H9 (cell line): Measurements from ENCODE around the gene RAP1GAP2. TPM values are rescaled to one million over a fixed set of nuclear protein-coding genes. Genes with fewer than 3 reads are reported as not detected.

Experiments
- DNase-seq: peaks from one replicate; pipeline ENCODE4 v3.0.0-alpha.2; 2017
- H2AFZ ChIP-seq: one replicate; pipeline ENCODE4 v1.6.1; 2013; ENCODE audit warnings: mild to moderate bottlenecking, low read length, control low read depth, moderate library complexity
- H2AK5ac ChIP-seq: 2 replicates; pipeline ENCODE4 v1.6.1; 2013; ENCODE audit warnings: low read length, control low read depth, mixed read lengths; ENCODE audit not compliant: insufficient read length
- H2BK120ac ChIP-seq: one replicate; pipeline ENCODE4 v1.6.1; 2013; ENCODE audit warnings: low read depth, mild to moderate bottlenecking, low read length, control low read depth, inconsistent platforms; ENCODE audit not compliant: poor library complexity, severe bottlenecking
- H2BK12ac ChIP-seq: 2 replicates; pipeline ENCODE4 v1.6.1; 2013; ENCODE audit warnings: low read length, control low read depth, mixed read lengths, low read depth; ENCODE audit not compliant: insufficient read length
- H2BK15ac ChIP-seq: 2 replicates; pipeline ENCODE4 v1.6.1; 2013; ENCODE audit warnings: low read depth, low read length, control low read depth
- H2BK20ac ChIP-seq: one replicate; pipeline ENCODE4 v1.6.1; 2013; ENCODE audit warnings: low read depth, mild to moderate bottlenecking, low read length, control low read depth, inconsistent platforms; ENCODE audit not compliant: poor library complexity, severe bottlenecking
- H2BK5ac ChIP-seq: 2 replicates; pipeline ENCODE4 v1.6.1; 2013; ENCODE audit warnings: low read length, control low read depth, mixed read lengths; ENCODE audit not compliant: insufficient read length
- H3K14ac ChIP-seq: 2 replicates; pipeline ENCODE4 v1.6.1; 2013; ENCODE audit warnings: low read length, control low read depth; ENCODE audit not compliant: insufficient read depth
- H3K18ac ChIP-seq: 2 replicates; pipeline ENCODE4 v1.6.1; 2013; ENCODE audit warnings: low read depth, mild to moderate bottlenecking, mixed read lengths, low read length, control low read depth; ENCODE audit not compliant: insufficient read length
- H3K23ac ChIP-seq: 2 replicates; pipeline ENCODE4 v1.6.1; 2013; ENCODE audit warnings: low read length, control low read depth, mixed read lengths, low read depth; ENCODE audit not compliant: insufficient read length
- H3K23me2 ChIP-seq: 2 replicates; pipeline ENCODE4 v1.6.1; 2013; ENCODE audit warnings: low read depth, mild to moderate bottlenecking, mixed read lengths, low read length, control low read depth; ENCODE audit not compliant: insufficient read length, poor library complexity, severe bottlenecking
- H3K27ac ChIP-seq: 2 replicates; pipeline ENCODE4 v1.5.1; 2013; ENCODE audit warnings: low read length, control low read depth, mixed read lengths, low read depth; ENCODE audit not compliant: insufficient read length
- H3K27me3 ChIP-seq: 2 replicates; pipeline ENCODE4 v1.6.1; 2013; ENCODE audit warnings: low read length, control low read depth, inconsistent platforms; ENCODE audit not compliant: insufficient read depth
- H3K4ac ChIP-seq: 2 replicates; pipeline ENCODE4 v1.6.1; 2013; ENCODE audit warnings: low read depth, mild to moderate bottlenecking, control low read depth, inconsistent platforms, low read length, moderate library complexity
- H3K4me1 ChIP-seq: 2 replicates; pipeline ENCODE4 v1.6.1; 2013; ENCODE audit warnings: low read length, control low read depth, inconsistent platforms; ENCODE audit not compliant: insufficient read depth
- H3K4me2 ChIP-seq: 2 replicates; pipeline ENCODE4 v1.6.1; 2013; ENCODE audit warnings: low read length, control low read depth, mixed read lengths; ENCODE audit not compliant: insufficient read length, insufficient read depth
- H3K56ac ChIP-seq: 2 replicates; pipeline ENCODE4 v1.6.1; 2013; ENCODE audit warnings: low read depth, mild to moderate bottlenecking, mixed read lengths, low read length, control low read depth; ENCODE audit not compliant: insufficient read length
- H3K79me1 ChIP-seq: 2 replicates; pipeline ENCODE4 v1.6.1; 2013; ENCODE audit warnings: low read depth, mild to moderate bottlenecking, moderate library complexity, low read length, control low read depth, inconsistent platforms; ENCODE audit not compliant: insufficient read depth, poor library complexity, severe bottlenecking
- H3K79me2 ChIP-seq: 2 replicates; pipeline ENCODE4 v1.6.1; 2013; ENCODE audit warnings: low read length, control low read depth, inconsistent platforms; ENCODE audit not compliant: insufficient read depth
- H3K9ac ChIP-seq: 2 replicates; pipeline ENCODE4 v1.6.1; 2013; ENCODE audit warnings: low read length, control low read depth, mixed read lengths; ENCODE audit not compliant: insufficient read length; ENCODE audit errors: extremely low read depth
- H3K9me3 ChIP-seq: one replicate; pipeline ENCODE4 v1.6.1; 2013; ENCODE audit warnings: low read depth, low read length, inconsistent platforms; ENCODE audit not compliant: control insufficient read depth
- H3T11ph ChIP-seq: one replicate; pipeline ENCODE4 v1.6.1; 2013; ENCODE audit warnings: mild to moderate bottlenecking, low read length, control low read depth, inconsistent platforms
- H4K20me1 ChIP-seq: one replicate; pipeline ENCODE4 v1.6.1; 2013; ENCODE audit not compliant: control insufficient read depth, insufficient read length, insufficient read depth
- H4K5ac ChIP-seq: 2 replicates; pipeline ENCODE4 v1.6.1; 2013; ENCODE audit warnings: low read depth, mild to moderate bottlenecking, mixed read lengths, low read length, control low read depth; ENCODE audit not compliant: insufficient read length
- H4K8ac ChIP-seq: replicated peaks from 2 replicates; pipeline ENCODE4 v1.6.1; 2013; ENCODE audit warnings: low read length, control low read depth, mixed read lengths, low read depth; ENCODE audit not compliant: insufficient read length
- H4K91ac ChIP-seq: 2 replicates; pipeline ENCODE4 v1.6.1; 2013; ENCODE audit warnings: low read depth, mild to moderate bottlenecking, moderate library complexity, mixed read lengths, low read length, control low read depth; ENCODE audit not compliant: insufficient read length
- H3K27ac Mint-ChIP-seq, 3 experiments: 2 replicates in 2 of 3; 3 replicates in 1 of 3; pipeline ENCODE4 v1.8.0; 2020 to 2021; ENCODE audit warnings: mixed read lengths in 3 of 3, mild to moderate bottlenecking in 1 of 3, moderate library complexity in 1 of 3
- H3K27me3 Mint-ChIP-seq: 2 replicates; pipeline ENCODE4 v1.8.0; 2021; ENCODE audit warnings: low read depth, mild to moderate bottlenecking, moderate library complexity, mixed read lengths
- H3K36me3 Mint-ChIP-seq, 3 experiments: 2 replicates in 2 of 3; 3 replicates in 1 of 3; pipeline ENCODE4 v1.8.0; 2020 to 2021; ENCODE audit warnings: low read depth in 3 of 3, mixed read lengths in 3 of 3; ENCODE audit not compliant: insufficient read depth in 1 of 3
- H3K4me1 Mint-ChIP-seq, 2 experiments: 2 replicates each; pipeline ENCODE4 v1.8.0; 2020; ENCODE audit warnings: mixed read lengths in 2 of 2
- H3K4me3 Mint-ChIP-seq, 2 experiments: 2 replicates in 1 of 2; 3 replicates in 1 of 2; pipeline ENCODE4 v1.8.0; 2020 to 2021; ENCODE audit warnings: mild to moderate bottlenecking in 2 of 2, mixed read lengths in 2 of 2, moderate library complexity in 1 of 2
- H3K9me3 Mint-ChIP-seq, 2 experiments: 2 replicates in 1 of 2; 3 replicates in 1 of 2; pipeline ENCODE4 v1.8.0; 2020; ENCODE audit warnings: mild to moderate bottlenecking in 2 of 2, mixed read lengths in 2 of 2, moderate library complexity in 1 of 2
- CTCF ChIP-seq: fragments of 200-600 bp; sonication (generic); conservative IDR thresholded peaks from 3 replicates; pipeline ENCODE4 v1.8.0; 2021; ENCODE audit warnings: antibody characterized with exemption, mild to moderate bottlenecking
- WGBS: extraction: QIAGEN DNeasy Blood & Tissue Kit; methylation state at CpG from one replicate; pipeline ENCODE4 v1.1.7; 2013; ENCODE audit warnings: missing lambda C conversion rate, low lambda C conversion rate, mixed read lengths; ENCODE audit not compliant: insufficient read length; ENCODE audit errors: extremely low coverage; 5-methylcytosine and 5-hydroxymethylcytosine counted together
- total RNA-seq: library from RNA; stranded (reverse); gene quantifications from 2 replicates; pipeline ENCODE4 v1.2.1, GENCODE V29; 2021

Gene RAP1GAP2
- total RNA-seq, 1 experiment from 2014 or later, result 33.8 TPM

DNA sequence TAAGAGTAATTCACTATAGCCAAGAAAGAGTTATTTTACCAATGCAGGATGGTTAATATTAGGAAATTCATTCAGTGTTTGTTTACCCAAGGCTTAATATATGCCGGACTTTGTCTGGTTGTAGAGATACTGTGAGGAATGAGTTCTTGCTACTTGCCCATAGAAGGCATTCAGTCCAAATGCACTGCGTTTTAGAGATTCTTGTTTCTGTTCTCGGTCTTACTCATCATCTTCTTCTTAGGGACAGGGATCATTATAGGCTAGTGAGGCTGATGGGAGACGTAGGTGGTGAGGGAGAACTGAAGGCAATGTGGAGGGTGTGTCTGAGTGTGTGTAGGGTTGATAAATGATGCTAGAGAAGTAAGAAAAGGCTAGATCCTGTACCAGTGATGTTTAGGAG is 176.5 kb downstream of the RAP1GAP2 start:
- H4K5ac ChIP-seq, result no peak overlapping the region
- DNase-seq, result no peak
- no peak overlapping the region for H3K18ac ChIP-seq
- H2AFZ ChIP-seq, result no peak overlapping the region
- H3K9me3 ChIP-seq, result no peaks in the 10 kb centered on the region
- no peak overlapping the region for H2BK12ac ChIP-seq
- no peak overlapping the region for H4K91ac ChIP-seq
- Mint-ChIP-seq H3K4me1 (no peaks in the 10 kb centered on the region), H3K9me3 (no peaks in the 10 kb centered on the region), H3K27me3 (no peaks in the 10 kb centered on the region), H3K36me3 (peaks cover 0 to 15% (median 10%) of the 10 kb centered on the region in 3 experiments; a peak in 4 of 7 replicates), H3K27ac (peak overlapping the region in 1 of 3 experiments; percentile 27; a peak in 1 of 7 replicates), H3K4me3 (no peak overlapping the region)
- H3K27ac ChIP-seq, result no peak overlapping the region
- no peak overlapping the region for H3K14ac ChIP-seq
- no peak overlapping the region for H3K56ac ChIP-seq
- H3K23ac ChIP-seq, result peak overlapping the region; percentile 98
- H3K23me2 ChIP-seq, result no peaks in the 10 kb centered on the region
- no peaks in the 10 kb centered on the region for H4K20me1 ChIP-seq
- H3K4me1 ChIP-seq, result no peaks in the 10 kb centered on the region
- H2BK20ac ChIP-seq, result no peak overlapping the region
- H2BK5ac ChIP-seq, result no peak overlapping the region
- H2BK120ac ChIP-seq, result no peak overlapping the region
- H3K79me1 ChIP-seq, result no peaks in the 10 kb centered on the region
- no peak overlapping the region for H3K4me2 ChIP-seq
- no peak overlapping the region for H4K8ac ChIP-seq
- no peaks in the 10 kb centered on the region for H3K79me2 ChIP-seq
- H2BK15ac ChIP-seq, result no peak overlapping the region
- no CpG with 5 or more reads among the region's 4 CpGs for WGBS
- no peak overlapping the region for H3K4ac ChIP-seq
- H3K27me3 ChIP-seq, result no peaks in the 10 kb centered on the region
- H2AK5ac ChIP-seq, result no peak overlapping the region
- no peak overlapping the region for H3T11ph ChIP-seq
- no peak overlapping the region for H3K9ac ChIP-seq
- TF ChIP-seq CTCF, result no peak
